ENCODE data around the gene AUNIP.

Gene AUNIP

DNA sequence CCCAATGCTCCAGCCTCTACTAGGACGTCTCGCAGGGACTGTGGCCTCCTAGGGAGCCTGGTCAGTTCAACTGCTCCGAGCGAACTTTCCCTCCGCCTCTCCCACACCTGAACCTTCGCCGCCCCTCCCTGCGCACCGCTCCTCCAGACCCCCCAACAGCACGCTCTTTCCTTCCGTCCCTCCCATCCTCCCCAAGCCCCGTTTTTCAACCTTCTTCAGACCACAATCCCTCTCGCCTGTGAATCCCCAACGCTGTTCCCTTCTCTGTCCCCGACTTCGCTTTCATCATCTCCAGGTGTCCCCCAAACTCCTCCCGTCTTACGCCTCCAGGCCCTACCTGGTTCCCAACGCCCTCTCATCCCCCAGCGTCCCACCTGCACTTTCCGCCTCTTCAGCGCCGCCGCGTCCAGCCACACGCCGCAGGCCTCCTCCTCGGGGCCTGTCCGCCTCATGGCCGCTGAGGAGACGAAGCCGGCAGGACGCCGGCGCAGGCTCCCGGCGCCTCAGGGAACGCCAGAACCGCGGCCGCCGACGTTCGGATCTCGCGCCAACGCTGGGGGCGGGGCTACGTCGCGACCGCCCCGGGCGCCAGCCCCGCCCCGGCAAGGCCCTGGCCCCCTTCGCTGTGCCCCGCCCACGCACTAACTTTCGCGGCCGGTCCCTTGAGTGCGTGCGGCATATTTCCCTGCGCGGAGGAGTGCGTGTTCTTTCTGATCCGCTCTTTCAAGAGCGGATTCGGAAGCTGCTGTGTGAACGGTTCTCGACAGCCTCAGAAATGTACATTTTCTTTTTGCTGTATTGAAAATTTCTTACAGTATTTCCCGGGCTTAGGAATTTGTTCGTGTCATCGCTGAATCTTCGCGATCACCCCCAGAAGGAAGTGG lies at the start of gene AUNIP:
TSS of gene AUNIP (minus strand) at position 552 of the 884 bp plus-strand sequence. CDS start at position 452, 100 bp downstream.
- in situ Hi-C loops (cut with MboI; ENCODE audit: low sequenced_read_pairs): no loop called here

GRCh38 chr1:25909040-25909439 lies 49.8 kb upstream of the AUNIP start:
- in situ Hi-C loops (cut with MboI; ENCODE audit: low sequenced_read_pairs): no loop called here

- in situ Hi-C loops (cut with MboI; ENCODE audit: low sequenced_read_pairs): no loop called here
Measured at GRCh38 chr1:25908161-25908560, 48.9 kb upstream of the AUNIP start.

DNA sequence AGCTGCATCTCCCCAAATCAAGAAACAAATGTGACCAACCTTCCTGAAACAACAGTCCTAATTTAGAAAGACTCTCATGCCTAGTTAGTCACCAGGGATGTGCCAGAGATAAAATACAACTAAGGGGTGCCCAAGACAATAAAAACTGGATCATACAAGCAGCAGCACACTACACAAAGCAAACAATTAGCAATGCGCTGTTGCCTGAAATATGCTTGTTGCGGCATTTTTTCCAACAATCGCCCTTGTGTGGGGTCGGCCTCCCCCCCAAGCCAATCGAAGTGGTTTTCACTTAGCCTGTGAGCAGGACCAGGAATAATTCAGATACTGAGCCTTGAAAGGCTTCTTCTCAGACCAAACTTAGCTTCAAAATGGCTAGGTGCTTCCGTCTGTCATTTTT lies 48.3 kb upstream of the AUNIP start:
- in situ Hi-C loops (cut with MboI; ENCODE audit: low sequenced_read_pairs): no loop called here

DNA sequence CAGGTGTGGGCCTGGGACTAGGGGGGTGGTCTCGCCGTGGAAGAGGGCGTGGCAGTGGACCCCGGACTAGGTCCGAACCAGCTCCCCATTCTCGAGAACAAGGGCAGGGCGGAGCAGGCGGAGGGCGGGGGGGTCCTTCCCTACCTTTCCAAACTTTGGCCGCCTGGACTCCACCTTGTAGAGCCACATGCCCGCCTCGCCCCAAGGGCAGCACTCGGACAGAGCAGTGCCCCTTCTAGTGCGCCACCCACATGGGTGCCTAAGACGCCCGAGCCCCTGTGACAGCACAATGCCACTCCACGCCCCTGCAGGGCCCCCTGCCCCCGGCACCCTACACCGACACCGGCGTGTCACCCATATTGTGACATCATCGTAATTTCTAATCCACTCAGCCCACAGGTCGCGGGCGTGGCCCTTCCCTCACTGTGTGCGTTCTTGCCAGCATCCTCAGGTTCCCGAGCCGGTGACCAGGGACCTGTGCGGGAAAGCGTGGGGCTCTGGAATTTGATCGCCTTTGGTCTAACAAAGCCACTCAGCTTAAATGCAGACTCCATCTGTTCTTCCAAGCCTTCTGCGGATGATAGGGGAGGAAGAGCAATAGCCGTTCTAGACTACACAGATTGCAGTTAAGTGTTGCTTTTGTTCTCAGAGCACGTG lies 47.5 kb upstream of the AUNIP start:
- in situ Hi-C loops (cut with MboI; ENCODE audit: low sequenced_read_pairs): no loop called here

DNA sequence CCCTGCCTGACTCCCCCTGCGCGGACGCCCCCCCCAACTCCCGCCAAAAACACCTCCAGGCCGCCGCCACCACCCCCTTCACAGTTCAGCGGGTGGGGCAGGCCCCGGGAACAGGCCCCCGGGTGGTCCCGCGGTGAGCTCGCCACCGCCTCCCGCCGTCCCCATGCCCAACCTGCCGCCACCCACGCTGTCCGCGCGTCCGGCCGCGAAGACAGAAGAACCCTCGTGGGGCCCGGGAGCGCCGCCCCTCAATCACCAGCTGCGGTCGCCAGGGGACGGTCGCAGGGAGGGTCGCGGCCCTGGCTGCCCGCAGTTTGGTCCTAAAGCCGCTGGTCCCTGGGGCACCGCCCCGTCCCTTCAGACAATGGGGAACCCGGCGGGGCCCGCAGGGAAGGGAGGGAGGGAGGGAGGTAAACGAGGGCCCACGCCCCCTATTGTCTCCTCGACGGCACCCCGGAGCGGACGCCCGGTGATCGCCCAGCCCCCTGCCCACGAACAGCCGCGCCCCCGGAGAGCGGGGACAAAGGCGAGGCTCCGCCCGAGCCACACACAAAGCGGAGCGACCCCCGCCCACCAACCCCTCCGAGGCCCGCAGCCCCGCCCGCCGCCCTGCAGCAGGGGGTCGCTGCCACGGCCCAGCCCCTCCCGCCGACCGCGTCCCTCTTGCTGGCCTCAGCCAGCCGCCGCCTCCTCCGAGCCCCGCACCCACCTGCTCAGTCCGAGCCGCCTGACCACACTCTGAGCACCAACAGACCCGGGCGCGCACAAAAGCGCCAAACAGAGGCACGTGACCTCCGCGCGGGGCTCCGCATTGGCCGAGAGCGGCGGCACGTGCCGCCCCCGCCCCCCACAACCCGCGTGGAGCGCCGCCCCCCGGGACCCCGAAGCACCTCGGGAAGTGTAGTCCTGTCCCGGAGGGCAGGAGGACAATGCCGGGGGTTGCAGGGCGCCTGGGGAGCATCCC lies 46.7 kb upstream of the AUNIP start, which contains the start of gene STMN1:
TSS of gene STMN1 (minus strand) at position 740 of the 964 bp plus-strand sequence. CDS start 1,743 bp downstream, outside the sequence.
- in situ Hi-C loops (cut with MboI; ENCODE audit: low sequenced_read_pairs): no loop called here

GRCh38 chr1:25904943-25905679 lies 45.9 kb upstream of the AUNIP start:
- in situ Hi-C loops (cut with MboI; ENCODE audit: low sequenced_read_pairs): no loop called here

- in situ Hi-C loops (cut with MboI; ENCODE audit: low sequenced_read_pairs): no loop called here
Measured at GRCh38 chr1:25903986-25904385, 44.7 kb upstream of the AUNIP start.

DNA sequence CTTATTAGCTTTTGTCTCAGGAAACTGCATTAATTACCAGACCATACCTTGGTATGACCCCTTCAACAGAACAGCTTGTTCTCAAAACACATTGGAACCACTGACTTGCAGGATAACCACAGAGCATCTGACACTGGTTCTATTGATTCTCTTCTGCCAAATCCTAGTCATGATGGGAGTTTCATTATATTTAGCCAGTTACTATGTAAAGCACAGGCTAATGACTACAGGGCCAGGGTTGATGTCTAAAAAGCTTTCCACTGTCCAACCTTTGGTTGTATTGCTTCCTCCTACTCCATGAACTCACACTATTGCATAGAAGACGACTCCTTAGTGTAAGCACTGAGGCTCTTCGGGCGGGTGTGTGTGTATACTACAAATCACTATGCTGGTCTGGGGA lies 43.2 kb upstream of the AUNIP start:
- in situ Hi-C loops (cut with MboI; ENCODE audit: low sequenced_read_pairs): no loop called here

GRCh38 chr1:25900219-25900618 lies 41.0 kb upstream of the AUNIP start:
- in situ Hi-C loops (cut with MboI; ENCODE audit: low sequenced_read_pairs): no loop called here

DNA sequence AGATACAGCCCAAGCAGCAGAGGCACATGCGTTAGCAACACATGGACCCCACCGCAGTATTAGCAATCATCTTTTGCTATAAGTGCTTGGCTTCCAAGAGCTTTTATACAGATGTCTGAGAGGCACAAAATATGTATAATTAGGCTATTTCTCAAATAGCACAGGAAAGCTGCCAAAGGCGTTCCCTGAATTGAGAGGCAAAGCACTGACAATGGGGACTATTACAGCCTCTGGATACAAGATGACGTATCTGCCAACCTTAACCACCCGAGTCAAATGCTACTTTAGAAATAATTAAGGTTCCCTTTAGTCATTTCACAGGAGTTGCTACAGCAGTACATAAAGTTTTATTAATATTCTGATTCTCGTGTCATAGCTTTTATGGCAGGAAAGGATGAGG lies 40.5 kb upstream of the AUNIP start:
- in situ Hi-C loops (cut with MboI; ENCODE audit: low sequenced_read_pairs): loop anchor here (10.0 to 25.0 kb wide), 3 partner anchors 95 to 238 kb away; partner anchors contain the start of genes EXTL1 and PAFAH2

- in situ Hi-C loops (cut with MboI; ENCODE audit: low sequenced_read_pairs): loop anchor here (10.0 to 25.0 kb wide), 3 partner anchors 96 to 239 kb away; partner anchors contain the start of genes EXTL1 and PAFAH2
Measured at GRCh38 chr1:25898223-25899015, 39.2 kb upstream of the AUNIP start.

DNA sequence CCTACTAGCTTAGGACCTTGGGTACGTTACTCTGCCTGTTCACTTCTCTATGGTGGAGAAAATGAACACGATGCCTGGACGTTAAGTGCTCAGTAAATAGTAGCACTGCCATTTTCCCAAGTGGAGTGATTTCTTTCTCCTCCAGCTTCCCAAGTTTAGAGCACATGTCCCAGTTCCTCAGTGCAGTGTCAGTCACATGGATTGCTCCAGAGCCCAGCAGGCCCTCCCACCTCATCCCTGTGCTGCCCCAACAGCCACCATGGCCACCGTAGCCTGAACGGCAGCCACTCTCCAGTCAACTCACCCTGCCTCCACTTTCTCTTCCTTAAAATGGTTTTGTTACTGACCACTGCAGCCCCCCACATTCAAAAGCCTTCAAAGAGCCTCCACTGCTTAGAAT lies 38.5 kb upstream of the AUNIP start:
- in situ Hi-C loops (cut with MboI; ENCODE audit: low sequenced_read_pairs): loop anchor here (10.0 to 25.0 kb wide), 3 partner anchors 97 to 240 kb away; partner anchors contain the start of genes EXTL1 and PAFAH2

GRCh38 chr1:25896266-25896665 lies 37.0 kb upstream of the AUNIP start:
- in situ Hi-C loops (cut with MboI; ENCODE audit: low sequenced_read_pairs): loop anchor here (10.0 to 25.0 kb wide), 3 partner anchors 99 to 241 kb away; partner anchors contain the start of genes EXTL1 and PAFAH2

DNA sequence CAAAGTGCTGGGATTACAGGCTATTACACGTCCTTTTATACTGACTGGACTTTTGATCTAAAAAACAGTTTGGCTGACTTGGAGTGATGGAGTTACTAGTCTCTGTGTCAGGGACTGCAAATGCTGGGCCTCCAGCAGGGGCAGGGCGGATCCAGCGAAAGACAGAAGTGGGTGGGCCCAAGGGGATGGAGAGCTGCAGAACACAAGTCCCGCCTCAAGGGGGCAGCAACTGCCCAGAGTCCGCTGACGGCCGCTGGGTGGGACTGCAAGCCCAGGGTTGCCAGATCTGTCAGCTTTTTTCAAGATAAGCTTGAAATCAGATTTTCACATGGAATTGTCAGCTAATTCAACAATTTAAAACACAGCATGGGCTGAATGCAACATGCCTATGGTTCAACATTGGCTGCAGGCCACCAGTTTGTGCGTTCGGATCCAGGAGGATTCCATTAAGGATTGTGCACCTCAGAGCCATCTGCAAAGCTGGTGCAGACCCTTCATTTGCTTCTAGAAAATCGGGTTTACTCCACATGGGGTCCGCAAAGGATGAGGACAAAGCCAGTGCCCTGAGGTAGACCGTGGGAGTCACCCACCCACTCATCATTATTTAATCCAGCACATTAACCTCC lies 36.2 kb upstream of the AUNIP start:
- in situ Hi-C loops (cut with MboI; ENCODE audit: low sequenced_read_pairs): loop anchor here (10.0 to 25.0 kb wide), 3 partner anchors 99 to 242 kb away; partner anchors contain the start of genes EXTL1 and PAFAH2

DNA sequence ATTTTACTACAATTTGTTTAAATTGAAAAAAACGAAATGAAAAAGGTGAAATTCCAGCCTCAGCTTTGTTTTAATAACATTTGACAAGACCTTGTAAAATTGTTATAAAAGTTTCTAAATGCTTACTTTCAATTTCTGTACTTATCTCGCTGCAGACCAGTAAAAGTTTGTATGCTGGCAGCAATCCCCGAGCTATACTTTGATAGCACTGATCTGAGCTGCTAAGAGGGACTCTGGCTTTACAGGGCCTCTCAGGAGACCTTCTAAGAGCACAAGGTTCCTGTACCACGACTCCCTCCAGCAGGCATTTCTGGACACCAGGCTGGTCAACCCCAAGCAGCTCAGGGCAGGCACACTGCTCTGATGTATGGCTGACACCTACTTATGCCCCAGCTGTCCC lies 33.9 kb upstream of the AUNIP start:
- in situ Hi-C loops (cut with MboI; ENCODE audit: low sequenced_read_pairs): loop anchor here (10.0 to 25.0 kb wide), 3 partner anchors 102 to 244 kb away; partner anchors contain the start of genes EXTL1 and PAFAH2

GRCh38 chr1:25891606-25892005 lies 32.3 kb upstream of the AUNIP start:
- in situ Hi-C loops (cut with MboI; ENCODE audit: low sequenced_read_pairs): loop anchor here (10.0 to 25.0 kb wide), 3 partner anchors 103 to 246 kb away; partner anchors contain the start of genes EXTL1 and PAFAH2
